T-helper 2 cell treated with Interferon-gamma antibody and Interleukin-4, amounts not matched to agents 100 ng/mL and 5 ng/mL, for 36 hours (primary cell): ENCODE results near the gene RAD9B. TPM values are rescaled to one million over a fixed set of nuclear protein-coding genes. Genes with fewer than 3 reads are reported as not detected.

ENCODE experiments used
- total RNA-seq: library from RNA; stranded (reverse); gene quantifications from 2 replicates; pipeline ENCODE4 v1.2.3, GENCODE V29; 2022

The RAD9B gene
- total RNA-seq, 1 donor from 2014 or later: 0.75 TPM

Other genes with a start within 250 kb of the RAD9B start
- 180 and 186 TPM in 2 replicates for gene ATP2A2, start 221.1 kb upstream of the RAD9B start, total RNA-seq
- gene ANAPC7, start 98.6 kb upstream of the RAD9B start, total RNA-seq: 69.7 and 70.7 TPM in 2 replicates
- gene ARPC3, start 52.0 kb upstream of the RAD9B start, total RNA-seq: 403 and 422 TPM in 2 replicates
- gene GPN3, start 34.1 kb upstream of the RAD9B start, total RNA-seq: 20.8 and 25.5 TPM in 2 replicates
- gene FAM216A, start 33.5 kb upstream of the RAD9B start, total RNA-seq: 19.7 and 20.1 TPM in 2 replicates
- gene VPS29, start 220 bp upstream of the RAD9B start, total RNA-seq: 132 and 133 TPM in 2 replicates
- gene PPTC7, start 81.0 kb downstream of the RAD9B start, total RNA-seq: 33.2 and 35.2 TPM in 2 replicates
- 3.6 and 4.0 TPM in 2 replicates for gene TCTN1, start 111.8 kb downstream of the RAD9B start, total RNA-seq
- 14.5 and 15.7 TPM in 2 replicates for gene HVCN1, start 186.8 kb downstream of the RAD9B start, total RNA-seq
- gene PPP1CC, start 240.6 kb downstream of the RAD9B start, total RNA-seq: 193 and 202 TPM in 2 replicates